Epithelial cell of prostate (primary cell): Measurements from ENCODE around the gene PODN.

Experiments used
- DNase-seq: peaks from one replicate; pipeline ENCODE4 v3.0.0-alpha.2; 2011; ENCODE audit warnings: low read depth, low spot score
- H3K27ac ChIP-seq: fragments of 450-650 bp; 2 replicates; pipeline ENCODE4 v1.5.1; 2017; ENCODE audit warnings: mild to moderate bottlenecking

Gene PODN

DNA sequence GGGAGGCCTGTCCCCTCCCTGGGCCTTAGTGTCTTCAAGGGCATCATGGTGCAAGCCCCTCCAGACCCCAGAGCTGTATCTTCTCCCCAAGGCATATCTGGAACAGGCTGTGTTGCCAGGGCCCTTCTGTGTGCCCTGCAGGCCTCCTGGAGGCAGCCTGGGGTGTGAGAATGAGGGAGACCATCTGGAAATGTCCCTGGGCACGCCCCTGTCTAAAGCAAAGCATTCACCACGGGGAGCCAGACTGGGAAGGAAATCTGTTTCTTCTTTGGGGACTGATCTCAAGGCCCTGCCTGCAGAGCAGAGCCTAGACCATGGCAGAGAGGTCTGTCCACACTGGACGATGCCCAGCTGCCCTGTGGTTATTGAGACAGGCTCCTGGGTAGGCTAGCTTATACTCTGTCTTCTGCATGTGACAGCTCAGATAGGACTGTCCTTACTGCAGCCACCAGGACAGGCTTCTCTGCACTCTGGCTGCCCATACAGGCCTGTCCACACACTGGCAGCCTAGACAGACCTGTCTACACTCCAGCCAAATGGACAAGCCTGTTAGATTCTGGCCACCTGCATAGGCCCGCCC lies 24.6 kb downstream of the PODN start:
- H3K27ac ChIP-seq, result no peak overlapping the region
- no peak for DNase-seq

DNA sequence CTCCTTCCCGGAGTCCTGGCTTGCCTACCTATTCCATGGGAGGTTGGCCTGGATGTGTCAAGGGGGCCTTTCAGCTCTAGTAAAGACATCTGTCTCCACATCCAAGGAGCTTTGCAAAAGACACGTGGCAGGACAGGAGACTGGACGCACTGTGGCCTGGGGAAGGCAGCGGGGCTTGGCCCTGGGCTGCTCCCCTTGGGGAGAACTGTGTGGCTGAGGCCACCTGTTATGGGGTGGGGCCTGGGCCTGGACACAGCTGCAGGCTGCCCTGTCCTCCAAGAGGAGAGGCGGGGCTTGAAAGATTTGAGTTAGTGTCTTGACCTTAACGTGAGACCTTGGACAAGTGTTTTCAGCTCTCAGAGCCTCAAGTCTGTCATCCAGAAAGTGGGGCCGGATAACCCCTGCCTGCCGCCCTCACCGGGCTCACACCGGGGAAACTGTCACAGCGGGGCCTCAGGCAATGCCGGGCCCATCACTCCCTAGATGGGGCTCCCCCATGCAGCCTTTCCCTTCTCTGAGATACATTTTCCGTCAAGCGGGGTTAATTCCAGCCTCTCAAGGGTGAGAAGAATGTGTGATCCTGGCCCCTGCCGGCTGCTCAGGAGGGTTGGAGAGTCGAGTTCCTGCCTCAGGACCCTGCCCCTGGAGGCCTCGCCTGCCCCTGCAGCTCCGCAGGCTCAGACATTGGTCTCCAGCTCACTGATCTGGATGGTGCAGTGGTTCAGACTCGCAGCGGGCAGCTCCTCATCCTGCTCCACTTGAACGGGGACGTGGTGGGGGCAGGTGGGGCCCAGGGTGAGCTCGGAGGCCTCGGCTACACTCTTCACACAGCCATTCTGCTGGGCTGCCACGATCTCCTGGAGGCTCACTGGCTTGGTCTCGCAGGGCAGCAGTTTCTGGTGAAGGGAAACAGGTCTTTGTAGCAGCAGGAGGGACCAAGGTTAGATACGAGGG lies 25.6 kb downstream of the PODN start:
- DNase-seq, result no peak

DNA sequence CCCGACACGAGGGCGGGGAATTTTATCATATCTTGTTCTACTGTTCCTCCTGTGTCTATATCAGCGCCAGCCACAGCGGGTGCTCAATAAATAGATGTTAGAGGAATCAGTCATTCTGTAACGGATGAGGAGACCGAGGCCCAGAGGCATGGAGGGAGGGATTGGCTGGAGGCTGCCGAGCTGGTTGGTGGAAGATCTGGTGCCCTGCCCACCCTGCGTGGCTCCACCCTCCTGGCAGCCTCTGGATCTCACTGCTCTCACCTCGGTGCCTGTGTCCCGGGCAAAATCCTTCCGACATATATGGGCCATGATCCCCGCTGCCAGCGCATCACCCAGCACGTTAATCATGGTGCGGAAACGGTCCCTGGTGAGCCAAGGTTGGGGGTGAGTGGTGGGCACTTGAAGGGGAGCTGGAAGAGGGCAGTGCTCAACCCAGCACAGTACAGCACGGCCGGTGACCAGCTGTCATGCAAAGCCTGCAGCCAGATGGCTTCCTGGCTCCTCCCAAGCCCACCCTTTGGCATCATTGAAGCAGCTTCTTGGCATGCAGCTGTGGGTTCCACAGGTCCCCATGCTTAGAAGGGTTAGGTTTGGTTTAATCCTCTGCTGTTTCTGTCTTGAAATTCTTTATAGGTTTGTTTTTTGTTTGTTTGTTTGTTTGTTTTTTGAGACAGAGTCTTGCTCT lies 26.7 kb downstream of the PODN start:
- no peak overlapping the region for H3K27ac ChIP-seq
- no peak for DNase-seq

More for the DNA sequence above, 25.6 kb downstream of the PODN start:
- H3K27ac ChIP-seq, result no peak overlapping the region

DNA sequence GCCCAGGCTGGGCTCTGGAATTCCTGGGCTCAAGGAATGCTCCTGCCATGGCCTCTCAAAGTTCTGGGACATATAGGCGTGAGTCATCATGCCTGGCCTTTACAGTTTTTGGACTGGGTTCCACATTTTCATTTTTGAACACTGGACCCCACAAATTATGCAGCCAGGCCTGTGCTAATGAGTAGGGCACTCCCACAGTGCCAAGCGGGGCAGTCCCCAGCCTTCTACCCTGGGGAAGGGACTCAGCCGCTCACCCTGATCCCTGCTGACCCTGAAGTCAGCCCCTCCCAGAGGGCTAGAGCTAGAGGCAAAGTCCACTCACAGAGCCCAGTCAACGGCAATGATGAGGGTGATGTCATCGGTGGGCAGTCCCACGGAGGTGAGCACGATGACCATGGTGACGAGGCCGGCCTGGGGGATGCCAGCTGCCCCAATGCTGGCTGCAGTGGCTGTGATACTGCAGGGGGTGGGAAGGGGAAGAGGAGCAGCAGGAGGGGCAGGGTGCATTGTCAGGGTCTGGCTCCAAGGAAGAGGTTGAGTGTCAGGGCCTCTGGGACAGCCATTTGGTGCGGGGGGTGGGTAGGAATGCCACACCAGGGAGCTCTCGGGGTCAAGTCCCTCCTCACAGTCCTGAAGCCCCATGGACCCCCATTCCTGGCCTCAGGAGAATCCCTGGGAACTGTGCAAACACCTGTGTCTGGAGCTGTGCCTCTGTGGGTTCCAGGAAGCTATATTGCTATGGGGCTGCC lies 27.6 kb downstream of the PODN start:
- no peak overlapping the region for H3K27ac ChIP-seq
- no peak for DNase-seq

DNA sequence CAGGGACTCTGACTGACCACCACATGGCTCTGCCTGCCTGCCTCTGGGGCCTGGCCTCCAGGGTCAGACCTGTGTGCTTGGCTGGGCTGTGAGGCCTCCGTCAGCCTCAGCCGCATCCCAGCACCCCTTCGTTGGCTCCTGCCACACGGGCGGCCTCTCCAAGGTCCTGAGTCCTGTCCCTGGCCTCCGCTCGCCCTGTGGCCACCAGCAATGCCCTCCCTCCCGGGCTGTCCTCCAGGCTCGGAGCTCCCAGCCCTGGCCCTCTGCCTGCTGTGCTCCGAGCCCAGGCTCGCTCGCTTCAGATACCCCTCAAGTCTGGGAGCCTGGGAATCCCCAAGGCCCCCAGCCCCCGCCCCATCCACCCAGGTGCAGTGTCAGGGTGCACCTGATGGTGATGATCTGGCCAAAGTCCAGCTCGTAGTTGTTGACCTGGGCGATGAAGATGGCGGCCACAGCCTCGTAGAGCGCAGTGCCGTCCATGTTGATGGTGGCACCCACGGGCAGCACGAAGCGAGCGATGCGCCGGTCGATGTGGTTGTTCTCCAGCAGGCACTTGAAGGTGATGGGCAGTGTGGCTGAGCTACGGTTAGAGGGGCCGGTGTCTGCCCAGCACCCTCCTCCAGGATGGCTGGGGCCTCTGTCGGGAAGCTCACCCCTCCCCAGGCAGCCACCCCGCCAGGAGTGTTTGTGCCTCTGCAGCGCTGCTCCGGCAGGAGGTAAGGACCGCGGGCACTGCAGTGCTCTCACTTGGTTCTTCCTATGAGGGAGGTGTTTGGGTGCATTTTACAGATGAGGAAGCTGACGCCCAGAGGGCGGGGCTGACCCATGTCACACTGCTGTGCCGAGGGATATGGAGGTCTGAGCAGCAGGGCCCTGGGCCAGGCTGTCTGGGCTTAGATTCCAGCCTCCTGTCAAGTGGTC lies 28.5 kb downstream of the PODN start:
- no peak for DNase-seq

DNA sequence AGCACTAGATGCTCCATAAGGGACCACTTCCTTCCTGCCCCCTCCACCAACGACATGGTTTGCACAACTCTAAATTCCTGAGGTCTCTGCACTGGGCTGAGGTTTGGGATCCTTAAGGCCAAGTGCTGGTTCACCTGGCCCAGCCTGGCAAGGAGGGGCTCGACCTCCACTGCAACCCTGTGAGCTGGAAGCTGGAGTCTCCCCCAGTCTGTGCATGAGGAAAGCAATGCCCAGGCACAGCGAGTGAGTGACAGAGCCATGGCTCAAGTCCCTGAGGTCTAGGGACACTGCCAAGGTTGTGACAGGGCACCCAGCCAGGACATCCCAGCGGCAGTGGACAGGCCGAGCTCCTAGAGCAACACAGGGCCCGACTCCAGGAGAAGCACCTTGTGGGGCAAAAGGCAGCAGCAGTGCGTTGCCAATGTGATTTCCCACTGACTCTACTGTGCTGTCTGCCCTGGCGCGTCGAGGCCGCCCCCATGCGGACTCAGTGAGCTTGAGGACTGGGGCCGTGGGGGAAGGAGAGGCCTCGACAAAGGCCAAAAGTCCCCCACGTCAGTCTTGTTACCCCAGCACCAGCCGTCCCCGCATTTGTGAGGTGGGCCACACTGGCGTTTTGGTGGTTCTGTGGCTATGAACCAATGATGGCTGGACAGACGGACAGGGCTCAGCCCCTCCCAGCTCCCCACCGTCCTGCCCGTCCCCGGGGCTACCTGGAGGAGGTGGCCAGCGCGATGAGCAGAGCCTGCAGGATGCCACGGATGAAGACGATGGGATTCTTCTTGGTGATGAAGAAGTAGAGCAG lies 30.0 kb downstream of the PODN start:
- DNase-seq, result no peak
- no peak overlapping the region for H3K27ac ChIP-seq

More for the DNA sequence above, 28.5 kb downstream of the PODN start:
- H3K27ac ChIP-seq, result no peak overlapping the region

DNA sequence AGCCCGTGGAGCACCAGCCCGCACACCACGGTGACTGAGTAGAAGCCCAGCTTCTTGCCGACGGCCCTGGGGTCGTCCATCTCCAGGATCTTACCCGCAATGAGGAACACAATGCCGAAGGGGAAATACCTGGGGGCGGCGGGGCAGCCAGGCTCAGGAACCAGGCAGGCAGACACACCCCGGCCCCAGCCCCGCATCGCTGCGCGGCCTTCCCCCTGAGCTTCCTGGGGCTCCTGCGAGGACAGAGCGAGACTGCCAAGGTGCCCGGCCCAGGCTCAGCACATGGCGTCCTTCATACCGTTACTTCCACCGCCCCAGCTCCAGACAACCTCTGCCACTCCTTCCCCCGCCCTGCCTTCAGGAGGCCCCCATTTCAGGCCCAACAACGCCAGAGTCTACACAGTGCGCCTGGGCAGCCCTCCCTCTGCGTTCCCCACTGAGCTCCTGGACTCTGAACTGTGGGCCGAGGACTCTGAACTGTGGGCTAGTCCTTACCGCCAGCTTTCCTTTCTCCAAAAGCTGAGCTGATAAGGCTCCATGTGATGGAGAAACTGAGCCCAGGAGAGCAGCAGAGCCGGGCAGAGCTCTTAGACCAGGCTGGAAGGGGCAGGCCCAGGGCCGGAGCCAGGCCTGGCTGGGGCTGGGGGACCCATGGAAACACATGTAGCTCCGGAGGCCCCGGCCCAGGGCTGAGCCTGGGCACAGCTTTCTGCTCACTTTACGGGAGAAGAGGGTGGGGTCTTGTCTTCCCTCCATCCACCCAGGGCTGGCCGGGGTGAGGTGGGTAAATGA lies 30.8 kb downstream of the PODN start:
- no peak for DNase-seq
- H3K27ac ChIP-seq, result no peak overlapping the region

DNA sequence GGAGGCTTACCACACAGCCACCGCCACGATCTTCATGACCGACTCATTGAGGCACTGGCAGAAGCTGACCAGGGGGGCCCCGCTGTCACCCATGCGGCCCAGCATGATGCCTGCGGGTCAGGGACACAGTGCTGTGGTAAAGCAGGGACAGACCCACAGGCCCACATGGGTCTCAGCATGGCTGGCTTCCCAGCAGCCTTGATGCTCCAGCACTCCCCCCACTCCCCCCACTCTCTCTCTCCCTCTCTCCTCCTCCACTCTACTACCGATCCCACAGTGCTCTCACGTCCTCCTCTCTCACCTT lies 31.4 kb downstream of the PODN start:
- DNase-seq, result no peak
- no peak overlapping the region for H3K27ac ChIP-seq

DNA sequence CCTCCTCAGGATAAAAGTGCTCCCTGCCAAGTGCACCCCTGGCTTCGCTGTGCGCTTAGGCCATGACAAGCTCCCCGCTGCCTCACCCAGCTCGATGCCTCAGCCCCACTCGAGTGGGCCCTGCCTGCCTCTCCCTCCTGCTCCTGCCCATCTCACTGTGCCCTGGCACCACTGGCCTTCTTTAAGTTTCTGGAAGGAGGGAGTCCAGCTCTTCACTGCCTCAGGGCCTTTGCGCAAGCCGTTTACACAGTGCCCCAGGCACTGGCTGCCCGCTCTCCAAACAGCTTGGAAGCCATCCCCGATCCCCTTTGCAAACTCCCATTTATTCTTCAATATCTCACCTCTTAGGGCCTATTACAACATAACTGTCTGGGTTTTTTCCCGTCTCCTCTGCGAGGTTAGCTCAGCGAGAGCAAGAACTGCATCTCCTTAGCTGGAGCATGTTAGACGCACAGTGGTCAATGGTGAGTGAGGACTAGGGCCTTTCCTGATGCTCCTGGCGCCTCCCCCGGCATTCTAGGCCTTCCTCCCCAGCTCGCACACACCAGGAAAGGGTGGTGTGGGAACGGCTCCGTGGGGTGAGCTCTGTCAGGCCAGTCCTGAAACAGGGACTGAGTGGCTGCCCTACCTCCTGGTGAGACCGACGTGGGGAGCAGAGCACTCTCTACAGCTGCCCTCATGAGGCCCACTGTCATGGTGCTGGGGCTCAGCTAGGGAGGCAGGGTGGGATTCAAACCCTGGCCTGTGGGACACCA lies 31.9 kb downstream of the PODN start:
- DNase-seq, result no peak
- H3K27ac ChIP-seq, result no peak overlapping the region

DNA sequence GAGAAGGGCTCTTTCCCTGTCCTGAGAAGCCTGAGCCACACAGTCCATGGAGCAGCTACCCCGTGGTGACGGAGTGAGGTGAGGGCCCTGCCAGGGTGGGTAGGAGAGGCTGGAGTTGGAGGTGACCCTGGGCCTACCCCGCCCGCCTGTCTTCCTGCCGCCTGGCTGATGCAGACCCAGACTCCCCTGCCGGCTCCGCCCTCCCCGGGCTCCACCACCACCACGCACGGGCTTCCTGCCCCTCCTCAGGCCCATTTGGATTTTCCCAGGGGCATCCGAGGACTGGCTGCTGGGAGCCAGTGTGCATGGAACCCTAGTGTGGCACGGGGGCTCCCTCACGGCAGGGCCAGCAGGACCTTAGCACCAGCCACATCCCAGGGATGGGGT lies 32.5 kb downstream of the PODN start:
- no peak overlapping the region for H3K27ac ChIP-seq
- no peak for DNase-seq

DNA sequence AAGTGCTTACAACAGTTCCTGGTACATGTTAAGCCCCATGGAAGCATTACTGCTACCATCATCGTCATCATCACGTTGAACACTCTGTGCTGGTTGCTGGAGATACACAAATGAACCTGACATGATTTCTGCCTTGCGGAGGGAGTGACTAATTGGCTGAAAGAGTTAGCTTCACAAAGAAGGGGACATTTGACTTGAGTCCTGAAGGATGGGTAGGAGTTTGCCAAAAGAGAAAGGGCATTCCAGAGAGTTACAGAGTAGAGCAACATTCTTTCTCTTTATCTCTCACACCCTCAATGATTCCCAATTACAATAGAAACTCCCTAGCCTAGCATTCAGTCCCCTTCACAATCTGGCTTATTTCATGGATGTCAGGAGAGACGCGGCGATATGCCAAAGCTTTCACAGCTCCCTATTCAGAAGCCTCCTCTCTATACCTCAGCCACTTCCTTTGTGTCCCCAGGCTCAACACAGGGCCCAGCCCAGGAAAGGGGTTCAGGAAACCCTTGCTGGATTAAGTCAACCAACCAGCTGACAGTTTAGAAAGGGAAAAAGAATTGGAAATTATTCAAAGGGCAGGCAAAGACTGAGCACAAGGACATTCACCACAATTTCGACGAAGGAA lies 42.4 kb downstream of the PODN start:
- DNase-seq, result no peak

DNA sequence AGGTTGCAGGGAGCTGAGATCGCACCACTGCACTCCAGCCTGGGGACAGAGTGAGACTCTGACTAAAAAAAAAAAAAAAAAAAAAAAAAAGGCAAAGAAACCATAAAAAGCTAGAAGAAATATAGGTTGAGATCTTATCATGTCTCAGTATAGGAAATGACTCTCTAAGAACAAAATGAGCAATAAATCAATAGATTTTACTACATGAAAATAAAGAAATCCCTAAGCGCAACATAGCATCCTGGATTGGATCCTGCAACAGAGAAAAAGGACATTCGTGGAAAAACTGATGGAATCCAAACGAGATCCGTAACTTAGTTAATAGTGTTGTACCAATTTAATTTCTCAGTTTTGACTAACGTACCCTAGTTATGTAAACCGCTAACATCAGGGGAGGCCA lies 45.1 kb downstream of the PODN start:
- H3K27ac ChIP-seq, result no peak overlapping the region
- DNase-seq, result no peak

More for the DNA sequence above, 42.4 kb downstream of the PODN start:
- H3K27ac ChIP-seq, result no peak overlapping the region

DNA sequence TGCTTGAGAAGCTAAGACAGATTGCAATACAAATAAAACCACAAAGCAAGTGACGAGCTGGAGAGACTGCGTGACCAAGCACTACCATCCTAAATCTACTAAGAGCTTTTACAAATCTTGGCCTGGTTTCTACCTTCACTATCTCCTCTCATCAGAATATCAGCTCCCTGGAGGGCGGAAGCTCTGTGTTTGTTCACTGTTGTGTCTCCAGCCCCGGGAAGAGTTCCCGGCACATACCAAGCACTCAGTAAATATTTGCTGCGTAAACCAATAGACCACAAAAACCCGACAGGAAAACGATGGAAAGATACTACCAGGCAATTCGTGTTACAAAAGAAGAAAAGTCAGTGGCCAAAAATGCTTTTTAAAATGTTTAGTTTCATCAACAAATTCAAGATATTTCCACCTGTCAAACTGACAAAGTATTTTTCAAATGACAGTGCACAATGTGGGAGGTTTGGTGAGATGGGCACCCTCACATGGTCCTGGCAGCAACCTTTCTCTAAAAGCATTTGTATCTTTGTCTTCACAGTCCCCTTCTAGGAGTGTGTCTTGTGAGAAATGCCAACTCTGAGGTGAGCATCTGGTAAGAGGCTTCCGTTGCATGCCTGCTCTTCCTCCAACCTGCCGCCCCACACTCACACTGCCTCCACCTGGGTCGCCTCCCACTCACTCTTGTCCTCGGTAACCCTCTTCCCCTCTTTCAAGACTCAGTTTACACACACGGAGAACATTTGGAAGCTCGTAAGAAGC lies 45.7 kb downstream of the PODN start:
- peak; percentile 22 for DNase-seq
- no peak overlapping the region for H3K27ac ChIP-seq

DNA sequence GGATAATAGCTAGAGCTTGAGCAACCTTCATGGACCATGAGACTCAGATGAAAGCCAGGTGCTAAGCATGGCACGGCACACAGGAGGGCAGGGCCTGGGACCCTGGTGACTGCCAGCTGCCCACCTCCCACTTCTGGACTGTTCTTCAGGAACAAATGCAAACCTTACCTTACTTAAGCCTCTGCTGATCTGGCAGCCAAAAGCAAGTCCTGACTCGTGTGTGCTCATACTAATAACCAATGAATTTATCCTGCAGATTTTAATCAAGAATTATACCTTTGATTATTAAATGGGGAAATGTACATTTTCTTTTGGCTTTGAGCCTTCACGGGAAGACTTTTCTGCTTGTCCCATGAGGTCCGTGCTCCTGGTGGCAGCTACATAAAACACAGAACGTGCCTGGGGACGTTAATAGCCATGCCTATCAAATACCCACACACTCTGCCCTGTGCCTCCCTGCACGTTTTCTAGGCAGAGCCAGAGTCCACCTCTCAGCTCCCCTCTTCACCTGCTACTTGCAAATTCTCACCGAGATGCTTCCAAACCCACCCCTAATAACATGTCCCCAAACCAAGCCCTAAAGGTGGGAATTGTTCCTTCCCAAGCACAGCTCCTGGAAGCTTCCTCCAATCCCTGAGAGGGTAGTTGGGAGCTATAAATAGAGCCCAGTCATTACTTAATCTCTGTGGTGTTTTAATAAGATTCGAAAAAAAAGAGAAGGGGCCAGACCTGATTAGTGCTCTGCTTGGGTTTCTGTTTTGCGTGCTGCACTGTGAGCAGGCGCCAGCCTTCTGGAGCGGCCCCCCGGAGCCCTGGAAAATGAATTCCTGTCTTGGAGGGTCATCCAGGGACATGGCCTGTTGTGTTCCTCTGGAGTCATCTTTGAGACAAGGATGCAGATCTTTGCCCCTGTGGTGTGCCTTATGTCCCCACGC lies 46.9 kb downstream of the PODN start:
- DNase-seq, result peak; percentile 18
- H3K27ac ChIP-seq, result no peak overlapping the region

DNA sequence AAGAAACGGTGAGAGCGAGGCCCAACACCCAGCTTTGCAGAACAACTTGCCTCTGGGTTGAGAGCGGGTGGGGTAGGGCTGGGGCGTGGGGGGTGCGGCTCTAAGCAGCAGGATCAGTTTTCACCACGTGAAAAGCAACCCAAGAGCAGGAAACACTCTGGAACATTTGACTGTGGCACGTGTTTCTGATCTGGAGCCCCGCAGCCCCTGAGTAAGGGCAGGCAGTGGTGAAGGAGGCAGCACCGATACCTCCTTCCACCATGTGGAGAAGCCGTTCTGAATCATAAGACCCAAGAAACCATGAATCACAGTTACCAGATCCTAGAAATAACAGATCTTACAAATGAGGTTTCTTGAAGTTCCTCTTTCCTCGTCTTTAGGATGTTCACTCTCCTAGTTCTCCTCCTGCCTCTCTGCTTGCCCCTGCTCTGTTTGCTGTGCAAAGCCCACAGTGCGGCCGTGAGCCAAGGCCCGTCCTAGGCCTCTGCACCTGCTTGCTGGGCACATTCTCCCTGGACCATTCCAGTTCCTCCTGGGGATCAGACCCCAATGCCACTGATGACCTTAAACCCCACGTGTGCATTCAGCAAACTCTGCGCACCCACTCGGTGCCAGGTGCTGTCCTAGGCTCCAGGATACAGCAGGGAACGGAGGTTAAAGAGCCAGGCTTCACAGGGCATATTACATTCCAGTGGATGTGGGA lies 48.5 kb downstream of the PODN start:
- DNase-seq, result no peak
- H3K27ac ChIP-seq, result no peak overlapping the region
